Hematopoietic multipotent progenitor cell treated with erythropoietin and hydrocortisone succinate and interleukin-3 and kit ligand, for 8 days (in vitro differentiated cells): Measurements from ENCODE around the gene SGIP1.

Experiments used
- DNase-seq: peaks from one replicate; pipeline ENCODE4 v3.0.0-alpha.2; 2015

Gene SGIP1

DNA sequence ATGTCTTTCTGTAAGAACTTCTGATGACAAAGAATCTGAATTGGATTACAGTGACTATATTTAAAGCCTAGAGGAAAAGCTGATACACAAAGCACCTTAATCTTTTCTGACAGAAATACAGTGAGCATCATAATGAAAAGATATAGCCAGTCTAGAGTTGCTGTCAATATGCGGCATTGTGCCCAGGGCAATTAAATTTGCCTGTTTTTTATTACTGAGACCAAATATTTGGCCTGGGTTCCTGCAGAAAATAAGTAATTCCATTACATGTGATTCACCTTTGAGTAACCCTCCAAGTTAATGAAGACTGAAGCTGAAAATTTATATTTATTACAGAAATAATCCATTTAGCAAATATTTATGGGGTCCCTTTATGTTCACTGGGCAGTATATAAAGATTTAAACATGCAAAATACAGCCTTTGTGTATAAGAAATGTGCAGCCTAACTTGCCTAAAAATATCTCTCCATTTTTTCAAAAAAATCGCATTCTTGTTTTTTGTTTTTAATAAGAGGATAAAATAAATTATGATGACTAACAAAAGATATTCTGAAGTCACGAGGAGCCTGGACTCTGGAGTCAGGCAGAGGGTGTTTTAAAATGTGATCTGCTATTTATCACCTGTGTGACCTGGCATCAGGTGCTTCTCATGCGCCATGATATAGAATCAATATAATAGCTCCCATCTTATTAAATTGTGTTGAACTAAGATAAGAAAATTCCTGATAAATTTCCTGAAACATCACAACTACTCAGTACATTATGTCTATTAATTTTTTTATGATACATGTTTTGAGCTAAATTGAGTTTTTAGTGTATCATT lies 83.6 kb downstream of the SGIP1 start:
- no peak for DNase-seq

DNA sequence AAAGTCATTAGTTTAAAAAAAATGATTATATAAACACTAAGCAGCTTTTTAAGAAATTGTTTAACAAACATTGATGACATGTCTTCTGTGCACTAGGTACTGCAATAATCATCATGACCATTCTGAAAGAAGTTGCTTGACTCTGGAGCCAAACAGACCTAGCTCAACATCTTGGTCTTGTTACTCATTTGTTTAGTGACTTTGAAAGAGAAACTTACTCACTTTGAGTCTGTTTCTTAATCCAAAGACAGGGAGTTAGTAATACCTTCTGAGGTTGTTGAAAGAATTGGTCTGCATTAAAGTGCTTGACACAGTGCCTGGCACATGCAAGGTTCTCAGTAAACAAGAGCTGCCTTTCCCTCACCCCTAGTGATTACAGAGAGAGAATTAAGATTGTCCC lies 84.4 kb downstream of the SGIP1 start:
- no peak for DNase-seq

DNA sequence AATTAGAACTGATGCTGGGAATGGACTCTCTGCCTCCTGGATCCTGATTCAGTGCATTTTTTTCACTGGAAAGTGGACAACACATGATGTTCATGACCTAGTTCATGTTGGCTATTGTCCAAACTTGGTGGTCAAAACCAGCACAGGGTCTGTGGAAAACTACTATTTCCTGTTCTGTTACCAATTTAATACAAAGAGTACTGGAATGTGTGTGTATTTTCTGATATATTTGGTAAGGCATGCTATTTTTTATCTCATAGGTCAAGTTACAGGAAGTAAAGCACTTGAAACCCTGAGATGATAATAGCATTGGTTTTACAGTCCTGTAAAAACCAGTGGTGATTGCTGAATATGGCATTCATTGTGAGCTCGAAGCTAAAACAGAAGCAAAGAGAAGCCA lies 89.9 kb downstream of the SGIP1 start:
- DNase-seq, result no peak

DNA sequence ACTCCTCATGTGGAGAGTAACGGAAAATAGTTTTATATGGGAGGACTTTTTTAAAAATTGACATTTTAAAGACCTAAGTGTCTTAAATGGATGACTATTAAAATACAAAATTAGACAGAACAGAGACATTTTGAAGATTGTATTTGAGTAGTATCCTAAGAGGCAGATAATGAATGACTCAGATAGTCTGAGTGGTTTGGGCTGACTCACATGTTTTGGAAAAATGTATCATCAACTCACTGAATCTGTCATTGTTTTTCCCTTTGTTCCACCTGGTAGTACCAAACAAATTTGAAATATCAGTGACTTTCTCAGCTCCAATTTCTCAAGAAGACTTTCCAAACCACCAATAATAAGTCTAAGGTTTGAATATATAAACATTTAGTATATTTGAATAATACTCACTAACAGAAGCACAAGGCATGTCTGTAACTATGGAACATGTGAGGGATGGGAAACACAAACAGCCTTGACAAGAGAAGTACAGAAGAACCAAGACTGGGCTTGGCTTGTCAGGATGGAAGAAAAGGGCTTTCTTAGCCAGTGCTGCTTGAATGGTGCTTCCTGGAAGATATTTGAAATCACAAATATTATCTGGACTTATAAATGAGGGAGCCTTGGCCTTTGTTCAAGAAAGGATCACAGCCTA lies 90.6 kb downstream of the SGIP1 start:
- no peak for DNase-seq

DNA sequence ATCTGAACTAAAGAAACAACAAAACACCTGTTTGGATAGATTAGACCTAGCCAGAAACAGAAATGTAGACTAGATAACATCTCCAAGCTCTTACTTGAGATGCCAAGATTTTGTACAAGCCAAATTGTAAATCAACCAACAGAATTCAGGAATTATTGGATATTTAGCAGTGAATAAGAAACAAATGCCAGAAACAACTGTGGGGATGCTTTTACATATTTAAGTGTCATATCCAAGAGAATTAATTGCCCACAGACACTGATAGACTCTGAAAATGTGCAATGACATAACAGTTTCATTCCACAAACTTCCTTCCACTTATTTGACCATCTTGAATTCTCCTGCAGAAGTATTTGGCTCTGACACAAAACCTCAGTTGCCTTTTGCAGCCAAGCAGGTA lies 92.3 kb downstream of the SGIP1 start:
- DNase-seq, result no peak

DNA sequence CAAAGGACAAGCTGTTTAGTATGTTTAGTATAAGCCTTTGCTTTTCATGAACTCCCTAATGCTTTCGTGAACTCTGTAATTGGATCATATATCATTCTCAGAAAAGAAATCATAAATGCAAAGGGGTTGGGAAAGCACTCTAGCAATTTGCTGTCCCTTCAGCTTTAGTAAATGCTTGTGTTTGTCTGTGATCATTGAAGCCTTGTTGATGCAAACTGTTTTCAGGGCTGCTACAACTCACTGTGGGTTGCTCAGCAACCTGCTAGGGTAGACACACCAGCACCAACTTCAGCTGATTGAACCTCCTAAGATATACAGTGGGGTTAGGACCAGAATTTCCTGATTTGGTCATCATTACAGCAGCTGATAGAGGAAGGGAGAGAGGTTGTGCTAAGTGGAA lies 95.0 kb downstream of the SGIP1 start:
- no peak for DNase-seq

DNA sequence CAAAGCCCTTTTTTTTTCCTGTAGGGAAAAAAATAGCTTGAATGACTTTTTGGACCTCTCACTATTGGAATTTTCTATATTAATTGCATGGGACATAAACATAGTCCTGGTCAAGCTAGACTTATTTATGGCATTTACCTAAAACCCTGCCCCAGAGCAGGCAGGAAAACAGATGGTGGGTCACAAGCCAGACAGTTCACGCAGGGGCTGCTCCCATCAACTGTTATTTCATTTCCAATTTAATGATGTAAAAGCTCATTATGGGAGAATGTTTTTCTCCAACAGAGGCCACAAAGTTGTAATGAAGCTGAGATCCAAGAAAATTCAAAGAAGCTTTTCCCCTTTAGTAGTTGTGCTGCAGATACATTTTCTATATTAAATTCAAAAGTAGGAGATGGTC lies 99.2 kb downstream of the SGIP1 start:
- DNase-seq, result no peak

DNA sequence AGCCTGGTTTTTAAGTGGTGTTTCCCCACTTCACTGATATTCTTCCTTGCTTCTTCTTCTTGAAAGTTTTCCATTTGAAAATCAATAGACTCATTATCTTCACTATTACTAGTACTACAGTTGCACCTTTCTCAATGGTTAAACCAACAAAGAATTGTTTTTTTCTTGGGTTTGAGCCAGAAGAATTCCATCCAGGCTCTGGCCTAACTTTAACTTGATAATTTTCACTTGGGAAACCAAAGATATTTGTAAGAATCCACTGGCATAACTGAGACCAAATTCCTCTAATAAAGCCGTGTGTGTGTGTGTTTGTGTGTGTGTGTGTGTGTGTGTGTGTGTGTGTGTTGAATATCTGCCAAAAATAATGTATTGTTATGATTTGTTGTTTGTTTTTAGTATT lies 103.2 kb downstream of the SGIP1 start:
- DNase-seq, result no peak

DNA sequence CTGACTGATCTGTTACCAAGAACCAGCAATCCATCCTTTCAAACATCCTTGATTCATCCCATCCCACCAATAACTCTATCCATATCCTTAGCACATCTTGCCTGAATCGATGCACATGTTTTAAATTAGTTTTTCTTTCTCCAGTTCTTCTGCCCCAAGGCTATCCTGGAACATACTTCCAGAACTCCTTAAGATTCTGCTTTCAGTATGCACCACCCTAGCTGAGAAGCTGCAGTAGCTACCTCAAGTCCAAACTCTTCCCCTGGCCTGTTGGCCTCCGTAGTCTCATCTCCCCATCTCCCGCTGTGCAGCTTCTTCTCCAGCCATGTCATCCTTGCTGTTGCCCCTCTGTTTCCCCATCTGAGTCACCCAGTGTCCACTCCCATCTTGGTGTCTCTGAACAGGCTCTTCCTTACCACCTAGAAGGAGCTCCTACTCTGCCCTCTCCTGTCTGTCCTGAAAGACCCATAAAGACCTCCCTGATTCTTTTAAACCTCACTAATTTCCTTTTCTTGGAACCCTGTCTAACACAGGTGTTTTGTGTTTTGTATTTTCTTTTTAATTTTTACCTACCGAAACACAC lies 108.0 kb downstream of the SGIP1 start:
- DNase-seq, result no peak

DNA sequence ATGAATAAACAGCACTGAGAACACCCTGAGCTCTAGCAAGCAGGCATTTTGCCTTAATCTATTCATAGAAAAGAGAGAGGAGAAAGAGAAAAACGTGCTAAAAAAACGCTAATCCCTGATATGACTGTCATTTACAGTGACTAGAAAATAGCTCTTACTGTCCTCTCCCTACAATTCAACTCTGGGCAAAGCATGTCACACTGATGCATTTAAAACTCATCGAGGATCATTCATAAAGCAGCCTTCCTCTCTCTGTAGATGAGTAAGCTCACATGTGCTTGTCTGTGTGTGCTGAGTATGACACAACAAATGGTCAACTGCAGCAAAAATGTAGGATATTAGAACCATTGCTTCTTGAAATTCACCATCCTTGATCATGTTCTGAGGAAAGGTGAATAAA lies 109.0 kb downstream of the SGIP1 start:
- DNase-seq, result no peak

DNA sequence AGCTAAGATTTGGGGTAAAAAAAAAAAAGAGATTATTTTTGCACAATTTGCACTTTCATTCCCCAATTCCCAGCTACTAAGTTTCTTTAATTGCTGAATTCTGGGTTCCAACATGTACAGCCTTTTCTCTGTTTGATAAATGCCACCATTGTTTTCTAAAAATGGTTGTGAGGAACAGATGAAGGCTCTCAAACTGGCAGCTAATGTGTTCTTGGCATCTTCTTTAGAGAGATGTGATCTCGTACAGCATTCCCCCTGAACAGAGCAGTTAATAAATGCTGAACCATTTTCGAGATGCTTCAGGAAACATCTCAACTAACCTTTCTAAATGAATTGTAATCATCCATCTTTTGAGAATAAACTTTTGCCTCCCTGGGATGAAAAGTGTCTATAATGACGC lies 110.4 kb downstream of the SGIP1 start:
- DNase-seq, result no peak

DNA sequence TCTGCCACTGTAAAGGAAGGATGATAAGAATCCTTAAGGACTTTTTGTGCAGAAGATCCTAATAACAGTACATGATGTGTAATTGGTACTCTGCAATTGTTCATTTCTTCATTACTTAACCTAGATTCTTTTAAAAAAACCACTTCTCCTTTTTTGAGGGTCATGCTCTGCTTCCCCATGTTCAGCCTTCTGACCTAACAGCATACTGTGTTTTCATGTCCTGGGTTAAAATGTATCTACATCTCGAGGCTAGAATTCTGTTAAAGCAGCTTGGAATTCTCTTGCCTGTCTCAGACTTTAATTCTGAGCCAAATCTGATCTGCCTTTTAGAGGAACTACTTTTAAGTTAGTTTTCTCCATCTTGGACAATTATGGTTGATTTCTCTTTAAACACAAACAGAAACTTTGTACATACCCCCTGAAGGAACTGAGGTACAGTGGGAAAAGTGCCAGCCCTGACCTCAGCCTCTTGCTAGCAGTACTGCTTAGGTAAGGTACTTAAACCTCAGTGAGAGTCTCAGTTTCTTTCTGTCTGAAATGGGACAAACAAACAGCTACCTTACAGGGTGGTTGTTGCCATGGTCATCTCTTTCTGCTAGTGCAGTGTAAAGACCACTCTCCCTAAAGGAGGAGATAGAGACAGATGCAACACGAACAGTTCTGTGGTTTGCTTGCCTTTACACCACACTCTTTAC lies 115.1 kb downstream of the SGIP1 start:
- no peak for DNase-seq

DNA sequence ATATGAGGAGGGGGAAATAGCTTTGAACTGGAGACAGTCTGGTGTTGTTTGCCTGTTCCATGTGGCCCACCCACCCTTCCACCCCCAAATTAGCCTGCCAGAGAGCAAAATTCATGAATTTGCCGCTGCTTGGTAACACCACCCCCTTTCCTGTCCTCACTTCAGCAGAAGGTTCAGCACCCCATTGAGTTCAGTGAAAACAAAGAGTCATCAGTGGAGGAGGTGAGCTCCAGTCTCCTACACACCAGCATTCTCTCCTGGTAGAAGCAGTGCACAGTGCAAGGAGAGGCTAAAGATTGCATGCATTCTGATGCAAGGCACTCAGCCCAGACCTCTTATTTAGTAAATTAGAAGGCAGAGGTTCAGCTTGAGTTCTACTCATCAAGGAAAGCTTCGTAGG lies 118.6 kb downstream of the SGIP1 start:
- DNase-seq, result no peak

DNA sequence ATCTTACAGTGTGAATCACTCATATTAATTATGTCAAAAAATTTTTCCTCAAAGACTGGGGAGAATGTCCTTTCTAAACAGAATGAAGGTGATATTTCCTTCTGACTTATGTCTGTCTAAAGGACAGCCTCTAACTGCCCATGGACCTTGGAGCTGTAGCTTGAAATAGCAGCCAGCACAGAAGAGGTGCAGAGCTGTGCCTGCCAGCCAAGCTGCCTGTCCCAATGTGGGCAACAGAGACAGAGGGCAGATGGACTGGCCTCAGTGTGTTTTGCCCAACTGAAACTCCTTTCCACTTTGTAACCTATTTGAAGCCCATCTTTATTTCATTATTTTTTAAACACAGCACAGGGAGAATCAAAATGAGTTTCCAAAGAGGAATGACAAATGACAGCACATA lies 120.7 kb downstream of the SGIP1 start:
- no peak for DNase-seq

DNA sequence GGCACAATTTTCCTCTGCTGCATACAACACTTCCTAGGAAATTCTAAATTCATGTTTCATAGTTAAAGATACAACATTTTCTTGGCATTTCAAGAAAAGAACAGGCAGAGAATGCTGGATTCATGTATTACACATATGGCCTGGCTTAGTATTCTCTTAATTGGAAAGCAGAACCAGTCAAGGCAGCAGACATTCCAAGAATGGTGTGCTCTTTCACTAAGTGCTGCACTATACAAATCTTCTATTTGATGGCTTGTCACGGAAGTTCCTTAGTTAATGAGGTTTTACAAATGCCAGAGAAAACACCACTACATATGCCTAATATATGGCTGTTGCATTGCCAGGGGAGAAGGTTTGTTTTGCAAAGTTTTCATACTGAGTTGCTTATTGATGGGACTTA lies 137.5 kb downstream of the SGIP1 start:
- DNase-seq, result no peak

DNA sequence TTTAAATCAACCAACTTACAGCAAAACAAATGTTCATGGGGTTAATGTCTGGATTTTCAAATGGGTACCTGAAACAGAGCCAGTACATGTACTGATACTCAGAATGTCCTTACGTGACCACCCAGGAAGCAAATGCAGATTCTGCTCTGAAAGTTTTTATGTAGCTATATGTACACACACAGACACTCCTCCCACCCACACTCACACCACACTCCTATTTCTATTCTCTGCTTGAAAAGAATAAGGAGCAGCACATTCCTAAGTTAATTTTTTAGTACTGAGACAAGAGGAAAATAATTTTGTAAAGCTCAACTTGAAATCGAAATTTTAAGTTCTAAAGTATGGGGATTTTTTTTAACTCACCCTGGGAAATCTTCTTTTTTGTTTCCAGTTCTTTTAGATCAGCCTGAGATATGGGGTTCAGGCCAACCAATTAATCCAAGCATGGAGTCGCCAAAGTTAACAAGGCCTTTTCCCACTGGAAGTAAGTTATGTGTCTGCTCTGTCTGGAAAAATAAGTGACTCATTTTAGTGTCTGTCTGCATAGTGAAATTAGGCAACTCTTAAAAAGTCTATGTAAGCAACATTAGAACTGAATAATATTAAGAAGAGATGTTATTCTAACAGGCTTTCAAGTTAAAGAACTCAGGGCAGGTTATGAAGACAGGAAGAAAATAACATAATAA lies 142.8 kb downstream of the SGIP1 start:
- DNase-seq, result no peak

DNA sequence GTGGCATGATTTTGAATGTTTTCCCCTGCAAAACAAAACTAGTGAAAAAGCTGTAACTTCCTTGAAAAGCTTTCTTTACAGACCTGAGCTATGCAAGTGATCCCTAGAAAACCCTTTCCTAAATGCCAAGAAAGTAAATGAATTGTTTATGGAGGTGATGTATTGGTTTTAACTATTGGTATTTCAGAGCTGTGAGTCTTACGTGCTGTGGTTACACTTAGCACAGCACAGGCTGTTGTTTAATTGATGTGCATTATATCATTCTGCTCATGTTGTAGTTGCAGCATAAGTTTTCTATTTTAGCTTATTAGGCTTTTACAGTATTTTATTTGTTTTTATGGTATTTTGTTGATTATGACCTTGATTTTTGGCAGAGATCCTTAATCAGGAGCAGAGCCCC lies 144.2 kb downstream of the SGIP1 start:
- DNase-seq, result no peak

DNA sequence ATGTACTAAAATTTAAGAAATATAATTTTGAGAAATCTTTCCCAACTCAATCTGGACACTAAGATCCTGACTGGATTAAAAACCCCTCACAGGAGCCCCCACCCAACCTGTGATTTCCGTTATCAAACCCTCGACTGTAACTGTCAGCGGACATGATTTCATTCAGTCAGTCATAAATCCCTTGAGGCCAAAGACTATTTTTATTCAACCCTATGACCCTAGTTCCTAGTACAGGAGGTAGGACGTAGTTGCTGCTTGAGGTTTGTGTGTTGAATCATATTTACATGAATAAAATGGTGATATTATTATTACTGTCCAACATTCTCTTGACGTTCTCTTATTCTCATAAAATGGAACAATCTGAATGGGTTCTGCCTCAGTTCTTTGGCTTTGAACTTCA lies 145.2 kb downstream of the SGIP1 start:
- DNase-seq, result no peak

DNA sequence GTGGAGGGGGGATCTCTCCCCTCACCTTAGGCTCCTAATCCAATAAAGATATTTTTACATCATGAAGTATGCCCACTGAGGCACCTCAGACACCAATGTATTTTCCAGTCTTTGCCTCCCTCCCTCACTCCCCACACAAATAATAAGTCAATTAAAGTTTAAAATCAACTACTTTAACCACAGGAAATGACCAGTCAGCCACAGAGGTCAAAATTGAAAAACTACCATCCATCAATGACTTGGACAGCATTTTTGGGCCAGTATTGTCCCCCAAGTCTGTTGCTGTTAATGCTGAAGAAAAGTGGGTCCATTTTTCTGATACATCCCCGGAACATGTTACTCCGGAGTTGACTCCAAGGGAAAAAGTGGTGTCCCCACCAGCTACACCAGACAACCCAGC lies 147.7 kb downstream of the SGIP1 start:
- no peak for DNase-seq

DNA sequence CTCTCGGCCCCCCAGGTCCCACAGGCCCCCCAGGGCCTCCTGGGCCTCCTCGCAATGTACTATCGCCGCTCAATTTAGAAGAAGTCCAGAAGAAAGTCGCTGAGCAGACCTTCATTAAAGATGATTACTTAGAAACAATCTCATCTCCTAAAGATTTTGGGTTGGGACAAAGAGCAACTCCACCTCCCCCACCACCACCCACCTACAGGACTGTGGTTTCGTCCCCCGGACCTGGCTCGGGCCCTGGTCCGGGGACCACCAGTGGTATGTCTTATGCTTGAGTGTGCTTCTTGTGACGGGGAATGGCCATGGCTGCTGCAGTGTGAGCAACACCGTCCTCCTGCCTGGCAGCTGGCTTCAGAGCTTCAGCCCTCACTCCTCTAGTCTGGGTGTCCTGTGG lies 148.2 kb downstream of the SGIP1 start:
- DNase-seq, result no peak

DNA sequence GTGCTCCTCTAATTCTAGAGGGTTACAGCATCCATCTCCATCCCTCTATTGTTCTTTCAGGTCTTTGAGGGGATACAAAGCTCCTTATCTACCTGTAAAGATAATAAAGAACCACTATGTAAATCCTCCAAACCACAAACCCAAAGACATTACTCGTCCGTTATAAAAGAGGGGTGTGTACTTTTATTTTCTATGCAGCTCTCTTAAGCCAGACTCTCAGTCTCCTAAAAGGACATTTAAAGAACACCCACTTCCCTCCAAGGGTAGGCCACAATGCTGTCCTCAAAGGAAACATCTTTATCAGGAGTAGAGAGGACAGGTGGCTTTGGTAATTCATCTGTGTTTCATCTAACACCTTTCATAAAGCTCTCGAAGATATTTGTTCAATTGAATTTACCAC lies 150.4 kb downstream of the SGIP1 start:
- no peak for DNase-seq

DNA sequence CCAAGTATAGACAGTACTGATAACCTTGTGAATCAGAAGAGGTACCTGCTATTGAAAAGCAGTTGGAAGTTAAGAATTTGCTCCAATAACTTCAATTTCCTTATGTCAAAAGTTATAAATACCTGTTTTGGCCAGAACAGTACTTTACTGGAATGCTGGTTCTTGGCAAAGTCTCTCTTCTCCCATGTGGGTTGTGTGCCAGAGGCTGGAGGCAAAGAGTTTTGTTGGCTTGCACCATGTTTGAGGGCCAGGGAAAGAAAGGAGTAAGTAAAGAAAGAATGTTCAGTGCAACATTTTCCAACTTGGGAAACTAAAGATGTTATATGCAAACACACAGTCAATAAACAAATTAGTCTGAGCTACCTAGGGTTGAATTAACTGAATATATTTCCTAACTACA lies 151.3 kb downstream of the SGIP1 start:
- DNase-seq, result no peak

DNA sequence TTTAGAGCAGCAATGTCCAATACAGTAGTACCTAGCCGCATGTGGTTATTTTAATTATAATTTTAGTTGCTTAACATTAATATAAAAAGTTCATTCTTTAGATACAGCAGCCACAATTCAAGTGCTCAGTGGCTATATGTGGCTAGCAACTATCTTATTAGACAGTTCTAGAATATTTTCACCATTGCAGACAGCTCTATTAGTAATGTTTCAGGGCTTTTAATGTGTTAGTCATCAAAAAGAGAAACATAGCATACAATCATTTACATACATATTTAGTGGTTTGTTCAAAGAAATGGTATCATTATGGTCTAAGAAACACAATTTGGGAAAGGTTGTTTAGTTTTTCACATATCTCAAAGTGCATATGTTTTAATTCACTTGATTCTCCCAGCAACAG lies 151.7 kb downstream of the SGIP1 start:
- DNase-seq, result no peak
